NCI-H82 treated with DMSO at 0.1 percent for 48 hours (cell line): ENCODE results near the gene DNAJB8.

ENCODE experiments used
- DNase-seq: peaks from one replicate; lab custom pipeline; 2025; ENCODE audit not compliant: unreplicated experiment; lab: John Stamatoyannopoulos, UW

Gene DNAJB8

GRCh38 chr3:128449111-128449638 lies 17.5 kb downstream of the DNAJB8 start:
- DNase-seq, result no peak

GRCh38 chr3:128448491-128448890 lies 18.2 kb downstream of the DNAJB8 start:
- no peak for DNase-seq

- no peak for DNase-seq
Measured at GRCh38 chr3:128447561-128448013, 19.1 kb downstream of the DNAJB8 start.

- DNase-seq, result no peak
Measured at GRCh38 chr3:128446821-128447220, 19.9 kb downstream of the DNAJB8 start.

- DNase-seq, result no peak
Measured at GRCh38 chr3:128445357-128445756, 21.3 kb downstream of the DNAJB8 start.

GRCh38 chr3:128443771-128444170 lies 22.9 kb downstream of the DNAJB8 start:
- no peak for DNase-seq

- no peak for DNase-seq
Measured at GRCh38 chr3:128442949-128443348, 23.7 kb downstream of the DNAJB8 start.

GRCh38 chr3:128442070-128442469 lies 24.6 kb downstream of the DNAJB8 start:
- DNase-seq, result no peak

GRCh38 chr3:128439226-128439625 lies 27.5 kb downstream of the DNAJB8 start:
- DNase-seq, result no peak

GRCh38 chr3:128438488-128439072 lies 28.1 kb downstream of the DNAJB8 start:
- DNase-seq, result no peak

GRCh38 chr3:128436214-128436613 lies 30.5 kb downstream of the DNAJB8 start:
- DNase-seq, result no peak

GRCh38 chr3:128435561-128435960 lies 31.1 kb downstream of the DNAJB8 start:
- no peak for DNase-seq

GRCh38 chr3:128435058-128435457 lies 31.6 kb downstream of the DNAJB8 start:
- DNase-seq, result no peak

GRCh38 chr3:128434524-128434923 lies 32.2 kb downstream of the DNAJB8 start:
- no peak for DNase-seq

- DNase-seq, result no peak
Measured at GRCh38 chr3:128433837-128434165, 32.9 kb downstream of the DNAJB8 start.

- DNase-seq, result no peak
Measured at GRCh38 chr3:128432971-128433836, 33.5 kb downstream of the DNAJB8 start.

- DNase-seq, result no peak
Measured at GRCh38 chr3:128432301-128432970, 34.3 kb downstream of the DNAJB8 start.

GRCh38 chr3:128431803-128432300 lies 34.8 kb downstream of the DNAJB8 start:
- DNase-seq, result no peak

GRCh38 chr3:128430731-128431130 lies 36.0 kb downstream of the DNAJB8 start:
- no peak for DNase-seq

GRCh38 chr3:128430301-128430700 lies 36.4 kb downstream of the DNAJB8 start:
- DNase-seq, result no peak

GRCh38 chr3:128429751-128430150 lies 36.9 kb downstream of the DNAJB8 start:
- DNase-seq, result no peak

- no peak for DNase-seq
Measured at GRCh38 chr3:128429275-128429674, 37.4 kb downstream of the DNAJB8 start.
